GM19397 (cell line): Measurements from ENCODE around the gene FYB2.

ENCODE experiments used
- ATAC-seq: cut with Tn5 transposase; IDR thresholded peaks from one replicate; pipeline ENCODE4 v1.9.1; 2021; ENCODE audit warnings: mild to moderate bottlenecking, moderate library complexity; ENCODE audit not compliant: unreplicated experiment

Gene FYB2

GRCh38 chr1:56834137-56834900, 15.1 kb upstream of the FYB2 start:
- ATAC-seq = no peak

- no peak for ATAC-seq
Measured at GRCh38 chr1:56833088-56833487, 13.9 kb upstream of the FYB2 start.

- ATAC-seq = peak; percentile 57
Measured at GRCh38 chr1:56831871-56832693, 12.9 kb upstream of the FYB2 start.

- no peak for ATAC-seq
Measured at GRCh38 chr1:56830052-56830451, 10.8 kb upstream of the FYB2 start.

GRCh38 chr1:56827711-56828110, 8.5 kb upstream of the FYB2 start:
- no peak for ATAC-seq

- ATAC-seq = no peak
Measured at GRCh38 chr1:56825436-56825835, 6.2 kb upstream of the FYB2 start.

- no peak for ATAC-seq
Measured at GRCh38 chr1:56824938-56825337, 5.7 kb upstream of the FYB2 start.

- ATAC-seq = no peak
Measured at GRCh38 chr1:56824271-56824670, 5.1 kb upstream of the FYB2 start.

- no peak for ATAC-seq
Measured at GRCh38 chr1:56821462-56821797, 2.2 kb upstream of the FYB2 start.

- peak; percentile 73 for ATAC-seq
Measured at GRCh38 chr1:56820755-56821461, 1.7 kb upstream of the FYB2 start.

GRCh38 chr1:56817716-56818463, 1.3 kb downstream of the FYB2 start:
- no peak for ATAC-seq

- no peak for ATAC-seq
Measured at GRCh38 chr1:56816909-56817308, 2.3 kb downstream of the FYB2 start.

- no peak for ATAC-seq
Measured at GRCh38 chr1:56816264-56816663, 2.9 kb downstream of the FYB2 start.

GRCh38 chr1:56814205-56814604, 5.0 kb downstream of the FYB2 start:
- ATAC-seq = no peak

GRCh38 chr1:56811331-56811730, 7.9 kb downstream of the FYB2 start:
- no peak for ATAC-seq

- no peak for ATAC-seq
Measured at GRCh38 chr1:56808410-56808809, 10.8 kb downstream of the FYB2 start.

GRCh38 chr1:56806804-56807203, 12.4 kb downstream of the FYB2 start:
- no peak for ATAC-seq

- ATAC-seq = no peak
Measured at GRCh38 chr1:56803561-56804156, 15.5 kb downstream of the FYB2 start.

- ATAC-seq = no peak
Measured at GRCh38 chr1:56799605-56800400, 19.4 kb downstream of the FYB2 start.

- no peak for ATAC-seq
Measured at GRCh38 chr1:56798053-56798471, 21.1 kb downstream of the FYB2 start.
